ENCODE measurements around the gene CHAC2. TPM values are rescaled to one million over a fixed set of nuclear protein-coding genes. Genes with fewer than 3 reads are reported as not detected.
A peak's percentile ranks its signal among the peaks of the same experiment; 100 is the strongest.

Gene CHAC2
- total and polyA plus RNA-seq, 2 of the 13 experiments (the other 11 are each of a cell fraction or from before 2014, with no cell fraction given): 1.7 to 10.7 TPM

GRCh38 chr2:53786705-53787613 is 19.4 kb downstream of the CHAC2 start, which contains the start of the genes ASB3 and ERLEC1 (continued):
- no peak; the same call in 1 of the 2 replicates for TF ChIP-seq PBX3 (CRISPR knock-in tag; IDR thresholded peaks at IDR 0.05; ENCODE audit: borderline replicate concordance)
- peak; percentile 15; the same call in 1 of the 2 replicates for TF ChIP-seq ZNF615 (CRISPR knock-in tag; IDR thresholded peaks at IDR 0.05; ENCODE audit: borderline replicate concordance)
- peak; percentile 34; the same call in 1 of the 2 replicates for TF ChIP-seq ZC3H4 (CRISPR knock-in tag; IDR thresholded peaks at IDR 0.05; ENCODE audit: borderline replicate concordance)
- TF ChIP-seq LRRFIP1 (CRISPR knock-in tag; conservative IDR thresholded peaks at IDR 0.05): no peak
- peak; percentile 66; the same call in 1 of the 2 replicates for TF ChIP-seq ZNF709 (CRISPR knock-in tag; IDR thresholded peaks at IDR 0.05)
- no peak for TF ChIP-seq MAFK (conservative IDR thresholded peaks at IDR 0.05 in 1 of 2, IDR thresholded peaks at IDR 0.05 in 1 of 2; ENCODE audit: low read length in 2 of 2)
- no peak for TF ChIP-seq ATAD3A (CRISPR knock-in tag; IDR thresholded peaks at IDR 0.05)
- TF ChIP-seq MTF1 (CRISPR knock-in tag; IDR thresholded peaks at IDR 0.05): no peak; the same call in 1 of the 2 replicates
- TF ChIP-seq CERS6 (CRISPR knock-in tag; IDR thresholded peaks at IDR 0.05): no peak
- 0 out of 2 replicates have a peak, but pooled peaks have one; percentile 51 for TF ChIP-seq CC2D1A (CRISPR knock-in tag; IDR thresholded peaks at IDR 0.05)
- peak; percentile 82; the same call in 1 of the 2 replicates for TF ChIP-seq TOE1 (CRISPR knock-in tag; IDR thresholded peaks at IDR 0.05)
- no peak for TF ChIP-seq SMARCE1 (IDR thresholded peaks at IDR 0.05; ENCODE audit: borderline replicate concordance)
- TF ChIP-seq ZBTB33 (CRISPR knock-in tag; IDR thresholded peaks at IDR 0.05): peak; percentile 48
- peak; percentile 99 for TF ChIP-seq SALL2 (CRISPR knock-in tag; IDR thresholded peaks at IDR 0.05)
- TF ChIP-seq RFXAP (CRISPR knock-in tag; IDR thresholded peaks at IDR 0.05; ENCODE audit: borderline replicate concordance): peak; percentile 97; the same call in 1 of the 2 replicates
- 0 out of 2 replicates have a peak, but pooled peaks have one; percentile 8 for TF ChIP-seq ZNF749 (CRISPR knock-in tag; IDR thresholded peaks at IDR 0.05; ENCODE audit: borderline replicate concordance)
- no peak for TF ChIP-seq SYNCRIP (IDR thresholded peaks at IDR 0.05; ENCODE audit: insufficient read depth, low read depth, low read length)
- peak; percentile 87; the same call in 1 of the 2 replicates for TF ChIP-seq DZIP1 (CRISPR knock-in tag; IDR thresholded peaks at IDR 0.05)
